ENCODE results near the gene KCNT2. TPM values are rescaled to one million over a fixed set of nuclear protein-coding genes. Genes with fewer than 3 reads are reported as not detected.

Gene KCNT2
- total and polyA plus RNA-seq, 9 of the 15 experiments (the other 6 are each of a cell fraction or from before 2014, with no cell fraction given), result 0.13 to 0.73 (median 0.28) TPM

- TF ChIP-seq CHAMP1 (IDR thresholded peaks at IDR 0.05) (peak; percentile 68), STAT5A (IDR thresholded peaks at IDR 0.05; ENCODE audit: borderline replicate concordance, low read length) (0 out of 2 replicates have a peak, but pooled peaks have one; percentile 57), CTBP1 (IDR thresholded peaks at IDR 0.05; ENCODE audit: borderline replicate concordance) (peak; percentile 20; the same call in 1 of the 2 replicates), HNRNPL (IDR thresholded peaks at IDR 0.05; ENCODE audit: low read depth, low read length) (no peak), RBM15 (IDR thresholded peaks at IDR 0.05; ENCODE audit: insufficient read depth, low read length) (no peak)
Observed at GRCh38 chr1:196517193-196517592, 91.0 kb downstream of the KCNT2 start (continued).

GRCh38 chr1:196516373-196516772 is 91.9 kb downstream of the KCNT2 start:
- no peaks in the 10 kb centered on the region for H3K79me2 ChIP-seq (ENCODE audit: control insufficient read depth, insufficient read depth, low read length)
- FAIRE-seq, result no peak

More at GRCh38 chr1:196516373-196516772, 91.9 kb downstream of the KCNT2 start:
- H2AFZ ChIP-seq (ENCODE audit: low read depth, low read length), result peak overlapping the region; percentile 47
- H3K36me3 ChIP-seq (ENCODE audit: control insufficient read depth, insufficient read depth, low read length), result no peaks in the 10 kb centered on the region
- peak overlapping the region; percentile 5; the same call in 1 of the 2 replicates for H3K4me3 ChIP-seq
- CTCF ChIA-PET (ENCODE audit: low intra/inter-chr PET ratio), result no interaction called here
- POLR2A ChIA-PET, result no interaction called here
- WGBS (ENCODE audit: insufficient coverage, low coverage, missing lambda C conversion rate), result 16% methylated on average over 3 of the region's 3 CpGs
- H3K27ac ChIP-seq (ENCODE audit: extremely low read depth, low read depth, low read length), result peak overlapping the region; percentile 74
- intact Hi-C loops (cut with micrococcal nuclease), result no loop called here
- no peaks in the 10 kb centered on the region for H3K9me1 ChIP-seq (ENCODE audit: control insufficient read depth, insufficient read depth, low read length)
- no TSS peak for BruUV-seq (replicated peaks)
- in situ Hi-C loops (cut with MboI), result no loop called here
- H3K4me1 ChIP-seq (replicated peaks in 1 of 2; ENCODE audit: control insufficient read depth in 2 of 2, insufficient read depth in 2 of 2, low read length in 2 of 2), result peaks cover 3 to 12% of the 10 kb centered on the region in 2 experiments; a peak in 3 of 5 replicates
- TF ChIP-seq ZFP36 (IDR thresholded peaks at IDR 0.05; ENCODE audit: low read depth, low read length, partially characterized antibody) (no peak), FOXK1 (CRISPR knock-in tag; IDR thresholded peaks at IDR 0.05; ENCODE audit: borderline replicate concordance) (no peak), KAT7 (CRISPR knock-in tag; IDR thresholded peaks at IDR 0.05; ENCODE audit: borderline replicate concordance) (no peak), ZNF146 (CRISPR knock-in tag; IDR thresholded peaks at IDR 0.05; ENCODE audit: unreplicated experiment) (no peak), RBBP5 (IDR thresholded peaks at IDR 0.05; ENCODE audit: borderline replicate concordance, insufficient read depth, low read length, poor library complexity, severe bottlenecking) (peak; percentile 3), CGGBP1 (CRISPR knock-in tag; IDR thresholded peaks at IDR 0.05) (no peak), HDAC2 (IDR thresholded peaks at IDR 0.05) (no peak), GATA2 (CRISPR knock-in tag; IDR thresholded peaks at IDR 0.05) (peak; percentile 29; the same call in 1 of the 2 replicates), RBM22 (IDR thresholded peaks at IDR 0.05; ENCODE audit: low read depth, low read length, poor library complexity, severe bottlenecking) (no peak), RFX5 (IDR thresholded peaks at IDR 0.05; ENCODE audit: low read depth, low read length) (no peak), FOXA1 (IDR thresholded peaks at IDR 0.05; ENCODE audit: borderline replicate concordance) (no peak), ZNF696 (CRISPR knock-in tag; conservative IDR thresholded peaks at IDR 0.05) (no peak), E2F5 (CRISPR knock-in tag; IDR thresholded peaks at IDR 0.05) (0 out of 2 replicates have a peak, but pooled peaks have one; percentile 25)
- H3K27me3 ChIP-seq (ENCODE audit: control insufficient read depth in 2 of 2, insufficient read depth in 2 of 2, low read length in 2 of 2), result no peaks in the 10 kb centered on the region
- peak; percentile 62 for ATAC-seq
- no peaks in the 10 kb centered on the region for H4K20me1 ChIP-seq (replicated peaks; ENCODE audit: control insufficient read depth, insufficient read depth, low read length)
- H3K9me3 ChIP-seq (replicated peaks; ENCODE audit: control insufficient read depth, insufficient read depth, low read depth, low read length), result 0 out of 2 replicates have a peak, but pooled peaks cover 4% of the 10 kb centered on the region
- DNase-seq (ENCODE audit: extremely low read depth in 1 of 4, low spot score in 3 of 4), result peak in 1 of 4 experiments; percentile 14
- H3K9ac ChIP-seq (ENCODE audit: insufficient read depth in 1 of 2, low read depth in 2 of 2, low read length in 2 of 2), result peak overlapping the region in 1 of 2 experiments; percentile 42; a peak in 3 of 4 replicates
- H3K4me2 ChIP-seq (ENCODE audit: insufficient read depth, low read length), result peak overlapping the region; percentile 75
